Body of pancreas (tissue), 4 donors: ENCODE measurements around the gene DACH1. TPM values are rescaled to one million over a fixed set of nuclear protein-coding genes. Genes with fewer than 3 reads are reported as not detected.

Source experiments
- ATAC-seq: fragments of 150-250 bp; one replicate; pipeline ENCODE4 v1.9.1; 2016
- DNase-seq, 4 donors: peaks; one replicate each; pipeline ENCODE4 v3.0.0-alpha.2; 2019
- H3K27ac ChIP-seq, 4 donors: fragments of 200-600 bp; sonication (generic); 1 replicate in 3 of 4; 2 replicates in 1 of 4; pipeline versions ENCODE4 v1.5.1 to v1.6.1; 2016 to 2019; ENCODE audit warnings: mild to moderate bottlenecking in 1 of 4, mixed read lengths in 1 of 4, moderate library complexity in 1 of 4
- H3K27me3 ChIP-seq, 2 donors: fragments of 200-600 bp; sonication (generic); one replicate each; pipeline ENCODE4 v1.6.0; 2016; ENCODE audit warnings: mild to moderate bottlenecking in 1 of 2
- H3K36me3 ChIP-seq, 2 donors: fragments of 200-600 bp; sonication (generic); replicated peaks in 1 of 2; 2 replicates each; pipeline ENCODE4 v1.5.1; 2016; ENCODE audit warnings: low read depth in 2 of 2; ENCODE audit not compliant: insufficient read depth in 1 of 2
- H3K4me1 ChIP-seq: fragments of 200-600 bp; sonication (generic); one replicate; pipeline ENCODE4 v1.6.0; 2016
- H3K4me3 ChIP-seq, 2 donors: fragments of 200-600 bp; sonication (generic); 1 replicate in 1 of 2; 2 replicates in 1 of 2; pipeline ENCODE4 v1.5.1; 2016 to 2019
- H3K9me3 ChIP-seq, 3 donors: fragments of 200-600 bp; sonication (generic); 1 replicate in 2 of 3; 2 replicates in 1 of 3; pipeline ENCODE4 v1.5.1; 2016
- POLR2A ChIP-seq, 3 donors: fragments of 450-650 bp; IDR thresholded peaks; one replicate each; pipeline ENCODE4 v1.6.1; 2016; ENCODE audit warnings: antibody characterized with exemption in 3 of 3, mild to moderate bottlenecking in 2 of 3
- WGBS, 2 donors: methylation state at CpG; one replicate each; pipeline ENCODE4 v1.1.5; 2017; 5-methylcytosine and 5-hydroxymethylcytosine counted together
- intact Hi-C: fragments of 100-400 bp; cut with DNase I; formaldehyde crosslinking; loops from one replicate; pipeline ENCODE4 v1.15.1; 2023
- total RNA-seq, 2 donors: library from RNA; depleted of rRNA; stranded (reverse); fragments of >200 nt; gene quantifications; one replicate each; pipeline ENCODE4 v1.1.0, GENCODE V29; 2016
- TF ChIP-seq, protein P1 (sequence below), 7 experiments: fragments of 450-650 bp in 4 of 7; fragments of 200-600 bp in 3 of 7; sonication (generic) in 3 of 7; IDR thresholded peaks; one replicate each; pipeline ENCODE4 v1.5.1; 2016 to 2019; ENCODE audit warnings: antibody characterized with exemption in 7 of 7

DACH1 gene
- total RNA-seq, 2 donors from 2014 or later: 2.9 to 3.3 TPM

DNA sequence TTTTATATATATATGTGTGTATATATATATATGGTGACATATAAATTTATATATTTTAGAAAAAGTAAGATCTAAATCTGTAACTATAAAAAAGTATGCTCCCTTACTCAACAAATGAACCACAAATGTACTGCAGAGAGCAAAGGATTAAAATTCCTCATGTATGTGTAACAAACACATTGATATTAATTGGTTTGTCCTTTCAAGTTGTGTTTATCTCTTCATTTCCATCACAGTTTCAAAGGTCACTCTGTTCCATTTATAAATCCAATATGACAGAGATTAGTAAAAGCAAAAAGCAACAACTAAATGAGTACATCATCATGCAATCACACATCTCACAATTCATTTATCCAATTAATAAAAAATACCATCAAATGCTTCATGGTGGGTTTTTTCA is 247.9 kb downstream of the DACH1 start:
- TF ChIP-seq POLR2A (IDR thresholded peaks at IDR 0.05): no peak
- Histone ChIP-seq H3K27ac (no peak overlapping the region), H3K4me1 (peaks cover 6% of the 10 kb centered on the region), H3K4me3 (no peak overlapping the region), H3K36me3 (no peaks in the 10 kb centered on the region), H3K9me3 (no peaks in the 10 kb centered on the region), H3K27me3 (no peaks in the 10 kb centered on the region)
- intact Hi-C loops: no loop called here
- no peak for ATAC-seq
- no peak for DNase-seq

DNA sequence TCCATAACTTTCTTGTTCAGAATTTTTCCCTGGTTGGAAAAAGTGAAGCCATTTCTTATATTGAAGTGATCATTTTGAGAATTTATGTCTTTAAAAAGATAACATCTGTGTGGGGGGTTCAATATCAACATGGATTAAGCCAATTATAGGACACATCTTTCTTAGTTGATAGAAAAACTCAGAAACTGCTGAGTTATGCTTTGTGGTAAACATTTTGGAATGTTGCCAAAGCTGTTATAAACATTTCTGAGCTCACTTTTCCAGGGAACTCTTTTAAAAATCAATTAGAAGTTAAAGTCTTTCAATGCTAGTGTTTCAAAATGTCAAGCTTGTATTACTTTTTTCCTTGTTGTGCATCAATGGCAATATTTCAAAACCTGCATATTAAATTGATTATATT is 248.8 kb downstream of the DACH1 start:
- ATAC-seq (no peak), DNase-seq (no peak)
- Histone ChIP-seq H3K9me3 (no peaks in the 10 kb centered on the region), H3K27me3 (no peaks in the 10 kb centered on the region), H3K4me3 (no peak overlapping the region), H3K36me3 (no peaks in the 10 kb centered on the region), H3K27ac (no peak overlapping the region), H3K4me1 (peaks cover 6% of the 10 kb centered on the region)
- intact Hi-C loops: no loop called here
- TF ChIP-seq, protein P1, sequence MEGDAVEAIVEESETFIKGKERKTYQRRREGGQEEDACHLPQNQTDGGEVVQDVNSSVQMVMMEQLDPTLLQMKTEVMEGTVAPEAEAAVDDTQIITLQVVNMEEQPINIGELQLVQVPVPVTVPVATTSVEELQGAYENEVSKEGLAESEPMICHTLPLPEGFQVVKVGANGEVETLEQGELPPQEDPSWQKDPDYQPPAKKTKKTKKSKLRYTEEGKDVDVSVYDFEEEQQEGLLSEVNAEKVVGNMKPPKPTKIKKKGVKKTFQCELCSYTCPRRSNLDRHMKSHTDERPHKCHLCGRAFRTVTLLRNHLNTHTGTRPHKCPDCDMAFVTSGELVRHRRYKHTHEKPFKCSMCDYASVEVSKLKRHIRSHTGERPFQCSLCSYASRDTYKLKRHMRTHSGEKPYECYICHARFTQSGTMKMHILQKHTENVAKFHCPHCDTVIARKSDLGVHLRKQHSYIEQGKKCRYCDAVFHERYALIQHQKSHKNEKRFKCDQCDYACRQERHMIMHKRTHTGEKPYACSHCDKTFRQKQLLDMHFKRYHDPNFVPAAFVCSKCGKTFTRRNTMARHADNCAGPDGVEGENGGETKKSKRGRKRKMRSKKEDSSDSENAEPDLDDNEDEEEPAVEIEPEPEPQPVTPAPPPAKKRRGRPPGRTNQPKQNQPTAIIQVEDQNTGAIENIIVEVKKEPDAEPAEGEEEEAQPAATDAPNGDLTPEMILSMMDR (IDR thresholded peaks at IDR 0.05): no peak
- TF ChIP-seq POLR2A (IDR thresholded peaks at IDR 0.05): no peak

DNA sequence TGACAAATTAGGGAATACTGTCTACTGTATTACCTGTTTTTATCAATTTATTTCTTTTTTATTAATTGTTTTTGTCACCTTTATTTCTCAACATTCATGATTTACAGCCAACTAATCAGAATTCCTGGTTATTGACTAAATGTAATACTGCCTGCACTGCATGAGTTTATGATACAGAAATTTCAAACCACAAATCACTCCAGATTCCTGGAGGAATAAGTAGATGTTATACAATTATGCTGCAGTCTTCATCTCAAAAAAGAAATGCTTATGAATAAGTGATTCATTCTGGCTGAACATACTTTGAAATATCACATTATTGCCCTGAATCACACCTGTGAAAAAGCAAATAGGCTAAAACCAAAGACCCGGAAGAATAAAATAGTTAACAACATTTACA is 249.7 kb downstream of the DACH1 start:
- Histone ChIP-seq H3K27ac (no peak overlapping the region), H3K9me3 (no peaks in the 10 kb centered on the region), H3K4me1 (peaks cover 6% of the 10 kb centered on the region), H3K4me3 (no peak overlapping the region), H3K27me3 (no peaks in the 10 kb centered on the region), H3K36me3 (no peaks in the 10 kb centered on the region)
- intact Hi-C loops: no loop called here
- no peak for TF ChIP-seq POLR2A (IDR thresholded peaks at IDR 0.05)
- TF ChIP-seq, protein P1 (IDR thresholded peaks at IDR 0.05): no peak
- 73 to 78% methylated on average over 1 of the region's 1 CpG for WGBS, 2 donors
- no peak for ATAC-seq
- no peak for DNase-seq

DNA sequence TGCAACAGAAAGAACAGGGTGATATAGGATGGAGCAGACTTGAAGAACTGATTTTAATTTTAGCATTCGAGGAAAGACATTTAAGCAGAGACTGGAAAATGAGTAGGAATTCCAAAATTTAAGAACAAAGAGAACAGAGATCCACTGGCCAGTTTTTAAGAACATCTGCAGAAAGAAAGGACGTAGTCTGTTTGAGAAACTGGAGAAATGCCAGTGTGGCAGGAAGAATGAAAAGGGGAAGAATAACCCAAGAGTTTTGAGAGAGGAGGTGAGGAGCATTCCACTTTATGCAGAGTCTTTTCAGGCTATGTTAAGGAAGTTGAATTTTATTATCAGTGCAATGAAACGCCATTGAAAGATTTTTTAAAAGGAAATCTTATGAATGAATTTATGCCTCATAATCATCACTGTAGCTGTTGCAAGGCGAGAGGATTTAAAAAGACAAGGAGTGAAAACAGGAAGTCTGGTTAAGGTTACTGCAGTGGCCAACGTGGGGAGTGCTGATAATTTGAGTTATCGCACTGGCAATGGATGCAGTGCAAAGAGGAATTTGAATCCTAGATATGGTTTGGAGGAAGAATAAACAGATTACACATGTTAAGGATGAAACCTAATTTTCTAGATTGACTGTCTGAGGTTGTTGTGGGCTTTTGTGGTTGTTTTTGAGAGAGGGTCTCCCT is 253.8 kb downstream of the DACH1 start:
- no peak for ATAC-seq
- WGBS, 2 donors: 53 to 54% methylated on average over 6 of the region's 6 CpGs
- no peaks in the 10 kb centered on the region for H3K27me3 ChIP-seq
- no peak for TF ChIP-seq POLR2A (IDR thresholded peaks at IDR 0.05)
- TF ChIP-seq, protein P1 (IDR thresholded peaks at IDR 0.05): no peak
- H3K27ac ChIP-seq: no peak overlapping the region
- H3K9me3 ChIP-seq: no peaks in the 10 kb centered on the region
- H3K4me1 ChIP-seq: no peaks in the 10 kb centered on the region
- no peaks in the 10 kb centered on the region for H3K36me3 ChIP-seq
- no peak for DNase-seq
- no peak overlapping the region for H3K4me3 ChIP-seq
- intact Hi-C loops: no loop called here

DNA sequence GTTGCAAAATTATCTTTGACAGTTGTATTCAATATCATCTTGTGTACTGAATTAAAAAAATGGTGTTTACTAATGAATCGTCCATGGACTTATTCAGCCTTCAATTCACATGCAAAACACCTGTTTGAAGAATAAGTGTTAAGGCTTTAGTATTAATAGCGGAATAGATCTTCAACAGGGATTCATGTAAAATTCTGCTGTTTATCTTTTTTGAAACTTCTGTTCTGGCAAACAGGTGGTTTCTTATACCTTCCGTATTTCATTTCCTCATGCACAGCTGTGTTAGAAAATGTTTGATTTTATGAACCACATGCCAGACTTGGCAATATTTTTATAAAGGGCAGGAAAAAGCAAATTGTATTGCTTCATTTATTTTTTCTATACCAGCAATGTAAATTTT is 255.7 kb downstream of the DACH1 start:
- Histone ChIP-seq H3K36me3 (no peaks in the 10 kb centered on the region), H3K27ac (no peak overlapping the region), H3K9me3 (no peaks in the 10 kb centered on the region), H3K4me1 (no peaks in the 10 kb centered on the region), H3K27me3 (no peaks in the 10 kb centered on the region), H3K4me3 (no peak overlapping the region)
- intact Hi-C loops: no loop called here
- DNase-seq (no peak), ATAC-seq (no peak)
- 47 to 50% methylated on average over 3 of the region's 3 CpGs for WGBS, 2 donors
- no peak for TF ChIP-seq POLR2A (IDR thresholded peaks at IDR 0.05)
- TF ChIP-seq, protein P1 (IDR thresholded peaks at IDR 0.05): no peak
